Neuronal stem cell (in vitro differentiated cells): ENCODE data around the gene ANKRD33B.

Experiments used
- DNase-seq: peaks from one replicate; pipeline ENCODE4 v3.0.0-alpha.2; 2013; ENCODE audit warnings: low spot score
- H2AFZ ChIP-seq: one replicate; pipeline ENCODE4 v1.6.1; 2013; ENCODE audit warnings: mild to moderate bottlenecking, low read length, inconsistent platforms
- H2AK5ac ChIP-seq: 2 replicates; pipeline ENCODE4 v1.6.1; 2013; ENCODE audit warnings: low read depth, mild to moderate bottlenecking, inconsistent platforms, low read length, moderate library complexity, mixed read lengths
- H2BK120ac ChIP-seq: 2 replicates; pipeline ENCODE4 v1.6.1; 2013; ENCODE audit warnings: low read depth, mild to moderate bottlenecking, inconsistent platforms, low read length, moderate library complexity, mixed read lengths
- H2BK12ac ChIP-seq: one replicate; pipeline ENCODE4 v1.6.1; 2013; ENCODE audit warnings: low read length, inconsistent platforms
- H2BK15ac ChIP-seq: 2 replicates; pipeline ENCODE4 v1.6.1; 2013; ENCODE audit warnings: mild to moderate bottlenecking, low read length, inconsistent platforms, mixed read lengths
- H2BK5ac ChIP-seq: one replicate; pipeline ENCODE4 v1.6.1; 2013; ENCODE audit warnings: inconsistent platforms, mild to moderate bottlenecking, low read length, moderate library complexity
- H3K14ac ChIP-seq: one replicate; pipeline ENCODE4 v1.6.1; 2013; ENCODE audit warnings: low read length, inconsistent platforms
- H3K18ac ChIP-seq: 2 replicates; pipeline ENCODE4 v1.6.1; 2013; ENCODE audit warnings: low read length, inconsistent platforms
- H3K23ac ChIP-seq: 2 replicates; pipeline ENCODE4 v1.6.1; 2013; ENCODE audit warnings: low read depth, mild to moderate bottlenecking, mixed read lengths, low read length, inconsistent platforms; ENCODE audit not compliant: poor library complexity
- H3K27ac ChIP-seq: replicated peaks from 3 replicates; pipeline ENCODE4 v1.5.1; 2013; ENCODE audit warnings: low read length, inconsistent platforms
- H3K27me3 ChIP-seq, 3 experiments: 2 replicates each; pipeline ENCODE4 v1.6.1; 2013; ENCODE audit warnings: low read length in 3 of 3, mild to moderate bottlenecking in 2 of 3, inconsistent platforms in 1 of 3, low read depth in 1 of 3, mixed read lengths in 1 of 3, moderate library complexity in 1 of 3; ENCODE audit not compliant: control insufficient read depth in 3 of 3, insufficient read depth in 3 of 3
- H3K36me3 ChIP-seq, 2 donors: replicated peaks in 1 of 2; 2 replicates each; pipeline ENCODE4 v1.6.1; 2013; ENCODE audit warnings: low read length in 2 of 2; ENCODE audit not compliant: control insufficient read depth in 2 of 2, insufficient read depth in 2 of 2
- H3K4ac ChIP-seq: 2 replicates; pipeline ENCODE4 v1.6.1; 2013; ENCODE audit warnings: inconsistent platforms, mild to moderate bottlenecking, low read length, moderate library complexity
- H3K4me1 ChIP-seq, 2 donors: 1 replicate in 1 of 2; 2 replicates in 1 of 2; pipeline ENCODE4 v1.6.1; 2013; ENCODE audit warnings: low read length in 2 of 2, low read depth in 1 of 2; ENCODE audit not compliant: control insufficient read depth in 2 of 2, insufficient read depth in 1 of 2
- H3K4me2 ChIP-seq: one replicate; pipeline ENCODE4 v1.6.1; 2013; ENCODE audit warnings: mild to moderate bottlenecking, low read length, inconsistent platforms; ENCODE audit not compliant: insufficient read depth, poor library complexity, severe bottlenecking
- H3K4me3 ChIP-seq, 2 donors: 2 replicates each; pipeline ENCODE4 v1.5.1; 2013; ENCODE audit warnings: low read length in 2 of 2, mild to moderate bottlenecking in 2 of 2, inconsistent platforms in 1 of 2, moderate library complexity in 1 of 2
- H3K79me1 ChIP-seq: one replicate; pipeline ENCODE4 v1.6.1; 2013; ENCODE audit warnings: low read depth, mild to moderate bottlenecking, inconsistent platforms, low read length, moderate library complexity
- H3K9ac ChIP-seq: one replicate; pipeline ENCODE4 v1.6.1; 2013; ENCODE audit warnings: mild to moderate bottlenecking, low read depth, low read length, inconsistent platforms; ENCODE audit not compliant: poor library complexity
- H3K9me3 ChIP-seq, 2 donors: replicated peaks in 1 of 2; 2 replicates each; pipeline versions ENCODE3 to v1.6.1; 2013; ENCODE audit warnings: low read length in 2 of 2, mild to moderate bottlenecking in 2 of 2, inconsistent platforms in 1 of 2, low read depth in 1 of 2, mixed read lengths in 1 of 2, moderate library complexity in 1 of 2; ENCODE audit not compliant: control insufficient read depth in 2 of 2, insufficient read depth in 1 of 2
- H4K8ac ChIP-seq: one replicate; pipeline ENCODE4 v1.6.1; 2013; ENCODE audit warnings: low read depth, mild to moderate bottlenecking, inconsistent platforms, low read length, moderate library complexity
- H4K91ac ChIP-seq: one replicate; pipeline ENCODE4 v1.6.1; 2013; ENCODE audit warnings: low read length, low read depth, mild to moderate bottlenecking, inconsistent platforms; ENCODE audit not compliant: poor library complexity
- WGBS, 2 donors: extraction: QIAGEN DNeasy Blood & Tissue Kit; methylation state at CpG; one replicate each; pipeline ENCODE4 v1.1.7; 2013; ENCODE audit warnings: missing lambda C conversion rate in 2 of 2, mixed read lengths in 1 of 2; ENCODE audit not compliant: insufficient read length in 2 of 2, insufficient replicate concordance in 1 of 2; ENCODE audit errors: extremely low coverage in 2 of 2; 5-methylcytosine and 5-hydroxymethylcytosine counted together

The ANKRD33B gene

DNA sequence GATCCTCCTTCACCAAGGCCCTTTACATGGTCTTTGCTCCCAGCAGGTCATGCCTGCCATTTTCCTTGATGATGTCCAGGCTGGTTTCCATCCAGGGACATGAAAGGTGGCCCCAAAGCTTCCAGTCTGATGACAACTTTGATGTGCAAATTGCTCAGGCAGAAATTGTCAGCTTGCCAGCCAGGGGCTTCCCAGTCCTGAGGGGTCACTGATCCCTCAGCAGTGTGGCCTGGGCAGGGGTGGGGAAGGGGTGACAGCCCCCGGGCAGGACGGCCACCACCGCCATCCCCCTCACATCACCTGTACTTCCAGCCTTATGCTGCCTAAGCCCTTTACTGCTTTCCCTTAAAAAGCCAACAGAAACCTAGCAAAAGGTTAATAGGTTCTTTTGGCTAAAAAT is 96.3 kb downstream of the ANKRD33B start:
- Histone ChIP-seq H3K9ac (no peak overlapping the region), H3K27ac (no peak overlapping the region), H3K23ac (no peak overlapping the region), H4K91ac (no peak overlapping the region), H2BK15ac (no peak overlapping the region), H2AFZ (no peak overlapping the region), H3K79me1 (peaks cover 2% of the 10 kb centered on the region), H3K4me1 (peaks cover 9 to 20% of the 10 kb centered on the region in 2 donors), H2BK5ac (no peak overlapping the region), H2BK12ac (no peak overlapping the region), H3K27me3 (no peaks in the 10 kb centered on the region), H2AK5ac (no peak overlapping the region), H3K4me3 (no peak overlapping the region), H3K18ac (no peak overlapping the region), H4K8ac (no peak overlapping the region), H3K9me3 (no peaks in the 10 kb centered on the region), H3K14ac (no peak overlapping the region), H2BK120ac (no peak overlapping the region), H3K36me3 (no peaks in the 10 kb centered on the region), H3K4me2 (no peak overlapping the region), H3K4ac (no peak overlapping the region)
- WGBS, 2 donors = no CpG with 5 or more reads among the region's 3 CpGs
- DNase-seq = no peak

DNA sequence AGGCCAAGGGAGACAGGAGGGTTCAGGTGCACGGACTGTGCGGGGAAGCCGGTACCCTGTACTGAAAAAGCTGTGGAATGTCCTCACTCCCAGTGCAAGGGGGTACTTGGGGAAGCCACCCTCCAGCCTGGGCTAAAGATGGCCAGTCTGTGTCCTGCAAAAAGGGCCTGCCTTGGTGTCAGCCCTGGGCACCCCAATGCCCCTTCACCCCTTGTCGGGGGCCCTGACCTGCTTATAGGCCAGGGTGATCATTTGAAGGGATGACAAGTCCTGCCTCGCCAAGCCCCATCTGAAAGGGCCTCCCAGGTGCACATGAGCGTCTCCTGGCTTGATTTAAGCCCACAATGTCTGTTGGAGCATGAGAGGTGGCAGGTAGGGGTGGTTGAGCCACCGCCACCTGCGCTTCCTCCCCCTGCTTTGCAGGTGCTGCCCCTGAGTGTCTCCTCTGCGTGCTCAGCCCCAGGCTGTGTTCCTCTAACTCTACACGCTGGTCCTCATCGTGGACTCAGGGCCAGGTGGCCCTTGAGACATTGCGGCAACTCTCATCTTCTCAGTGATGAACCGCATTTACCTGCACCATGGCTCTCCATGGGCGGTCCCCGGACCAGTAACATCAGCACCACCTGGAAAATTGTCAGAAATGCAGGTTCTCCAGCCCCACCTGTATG is 97.0 kb downstream of the ANKRD33B start:
- Histone ChIP-seq H3K27me3 (no peaks in the 10 kb centered on the region), H3K27ac (no peak overlapping the region), H2BK12ac (no peak overlapping the region), H3K4me2 (no peak overlapping the region), H3K18ac (no peak overlapping the region), H3K9me3 (no peaks in the 10 kb centered on the region), H2AK5ac (peak overlapping the region; percentile 32), H2AFZ (no peak overlapping the region), H3K4me3 (no peak overlapping the region), H2BK5ac (no peak overlapping the region), H3K9ac (no peak overlapping the region), H2BK15ac (no peak overlapping the region), H4K8ac (no peak overlapping the region), H2BK120ac (no peak overlapping the region), H3K14ac (no peak overlapping the region), H3K79me1 (peaks cover 2% of the 10 kb centered on the region), H3K36me3 (no peaks in the 10 kb centered on the region), H3K4me1 (peaks cover 7 to 18% of the 10 kb centered on the region in 2 donors), H3K4ac (no peak overlapping the region), H3K23ac (no peak overlapping the region), H4K91ac (no peak overlapping the region)
- WGBS, 2 donors = no CpG with 5 or more reads among the region's 15 CpGs
- no peak for DNase-seq

DNA sequence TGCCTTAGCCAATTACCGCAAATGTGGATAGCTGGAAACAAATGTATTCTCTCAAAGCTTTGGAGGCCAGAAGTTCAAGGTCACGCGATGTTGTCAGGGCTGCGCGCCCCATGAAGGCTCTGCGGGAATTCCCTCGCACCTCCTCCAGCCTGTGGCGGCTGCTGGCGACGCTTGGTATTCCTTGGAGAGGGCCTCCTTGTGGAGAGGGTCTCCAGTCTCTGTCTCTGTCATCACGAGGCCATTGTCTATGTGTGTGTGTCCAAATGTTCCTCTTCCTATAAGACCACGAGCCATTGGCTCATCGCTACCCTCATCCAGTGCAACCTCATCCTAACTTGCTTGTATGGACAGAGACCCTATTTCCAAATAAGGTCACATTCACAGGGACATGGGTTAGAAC is 97.5 kb downstream of the ANKRD33B start:
- peaks cover 4 to 15% of the 10 kb centered on the region in 2 donors for H3K4me1 ChIP-seq
- H3K27ac ChIP-seq = no peak overlapping the region
- H2AK5ac ChIP-seq = no peak overlapping the region
- no peak overlapping the region for H4K91ac ChIP-seq
- no peak overlapping the region for H3K9ac ChIP-seq
- no peaks in the 10 kb centered on the region for H3K27me3 ChIP-seq
- no peak overlapping the region for H4K8ac ChIP-seq
- WGBS, 2 donors = no CpG with 5 or more reads among the region's 13 CpGs
- H2AFZ ChIP-seq = no peak overlapping the region
- H2BK12ac ChIP-seq = no peak overlapping the region
- H2BK120ac ChIP-seq = no peak overlapping the region
- no peak overlapping the region for H3K23ac ChIP-seq
- H3K4me3 ChIP-seq = no peak overlapping the region
- no peak for DNase-seq
- H3K4ac ChIP-seq = no peak overlapping the region
- H3K79me1 ChIP-seq = no peaks in the 10 kb centered on the region
- H3K14ac ChIP-seq = no peak overlapping the region
- no peaks in the 10 kb centered on the region for H3K9me3 ChIP-seq
- H3K18ac ChIP-seq = no peak overlapping the region
- no peak overlapping the region for H2BK15ac ChIP-seq
- H2BK5ac ChIP-seq = no peak overlapping the region
- no peak overlapping the region for H3K4me2 ChIP-seq
- no peaks in the 10 kb centered on the region for H3K36me3 ChIP-seq

DNA sequence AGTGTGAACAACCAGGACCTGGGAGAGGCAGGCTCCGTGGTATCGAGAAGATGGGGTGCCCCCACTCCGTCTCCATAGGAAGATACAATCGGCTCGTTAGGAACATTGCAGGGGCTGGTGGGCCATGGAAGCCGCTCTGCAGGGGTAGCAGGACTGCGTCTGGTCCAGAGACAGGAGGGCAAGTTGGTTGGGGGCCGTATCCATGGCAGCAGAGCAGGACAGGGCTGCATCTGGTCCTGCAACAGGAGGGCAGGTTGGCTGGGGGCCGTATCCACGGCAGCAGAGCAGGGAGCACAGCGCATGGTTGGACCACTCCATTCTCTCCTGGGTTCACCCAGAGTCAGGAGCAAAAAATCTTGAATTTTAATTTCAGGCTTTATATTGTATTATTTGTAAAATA is 98.2 kb downstream of the ANKRD33B start:
- H3K9me3 ChIP-seq = no peaks in the 10 kb centered on the region
- no peak overlapping the region for H2AFZ ChIP-seq
- H4K8ac ChIP-seq = no peak overlapping the region
- H3K4me2 ChIP-seq = no peak overlapping the region
- H3K27me3 ChIP-seq = no peaks in the 10 kb centered on the region
- H3K79me1 ChIP-seq = no peaks in the 10 kb centered on the region
- H3K23ac ChIP-seq = peak overlapping the region; percentile 29
- H3K4me3 ChIP-seq = no peak overlapping the region
- no peak overlapping the region for H3K4ac ChIP-seq
- peaks cover 4 to 16% of the 10 kb centered on the region in 2 donors for H3K4me1 ChIP-seq
- DNase-seq = no peak
- WGBS, 2 donors = no CpG with 5 or more reads among the region's 11 CpGs
- no peak overlapping the region for H2BK120ac ChIP-seq
- H3K27ac ChIP-seq = no peak overlapping the region
- no peak overlapping the region for H2BK12ac ChIP-seq
- no peak overlapping the region for H2AK5ac ChIP-seq
- H3K9ac ChIP-seq = no peak overlapping the region
- no peak overlapping the region for H2BK15ac ChIP-seq
- no peak overlapping the region for H4K91ac ChIP-seq
- H3K36me3 ChIP-seq = no peaks in the 10 kb centered on the region
- peak overlapping the region; percentile 79 for H3K18ac ChIP-seq
- H2BK5ac ChIP-seq = no peak overlapping the region
- H3K14ac ChIP-seq = no peak overlapping the region
